GM11168 (cell line): ENCODE measurements around the gene TTC9.

Experiments
- in situ Hi-C: fragments of 300-500 bp; cut with MboI; formaldehyde crosslinking; loops from one replicate; pipeline ENCODE4 v1.12.0; 2022; ENCODE audit warnings: low sequenced_read_pairs; ENCODE audit not compliant: unreplicated experiment

TTC9 gene

DNA sequence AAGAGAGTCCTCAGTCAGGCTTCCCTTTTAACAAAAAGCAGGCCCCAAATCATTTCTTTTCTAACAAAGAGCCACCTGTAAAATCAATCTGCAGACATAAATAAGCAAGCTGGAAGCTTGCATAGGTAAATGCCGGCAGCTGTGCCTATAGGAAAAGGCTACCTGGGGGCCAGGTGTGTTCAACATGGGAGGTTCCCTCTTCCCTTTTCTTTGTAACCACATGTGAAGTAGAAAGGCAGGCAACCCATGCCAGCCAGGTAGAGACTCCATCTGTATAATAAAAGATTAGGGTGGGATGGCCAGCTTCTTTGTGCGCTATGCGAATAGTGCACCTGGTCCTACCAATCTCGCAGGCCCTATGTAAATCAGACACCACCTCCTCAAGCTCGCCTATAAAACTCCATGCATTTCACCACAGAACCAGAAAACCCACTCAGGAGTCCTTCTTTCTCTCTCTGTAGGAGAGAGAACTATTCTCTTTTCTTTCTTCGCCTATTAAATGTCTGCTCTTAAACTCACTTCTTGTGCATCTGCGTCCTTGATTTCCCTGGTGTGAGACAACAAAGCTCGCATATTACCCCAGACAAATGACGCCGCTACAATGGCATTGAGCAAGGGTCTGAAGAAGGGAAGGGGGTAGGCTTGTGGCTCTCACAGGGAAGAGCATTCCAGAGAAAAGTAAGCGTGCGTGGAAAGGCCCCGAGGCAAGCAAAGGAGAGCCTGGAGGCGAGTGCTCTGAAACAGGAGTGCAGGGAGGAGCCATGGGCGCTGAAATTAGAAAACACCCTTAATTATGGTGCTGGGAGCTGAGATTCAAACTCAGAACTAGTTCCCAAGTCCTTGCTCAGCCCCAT, 67.2 kb downstream of the TTC9 start:
- in situ Hi-C loops = no loop called here

DNA sequence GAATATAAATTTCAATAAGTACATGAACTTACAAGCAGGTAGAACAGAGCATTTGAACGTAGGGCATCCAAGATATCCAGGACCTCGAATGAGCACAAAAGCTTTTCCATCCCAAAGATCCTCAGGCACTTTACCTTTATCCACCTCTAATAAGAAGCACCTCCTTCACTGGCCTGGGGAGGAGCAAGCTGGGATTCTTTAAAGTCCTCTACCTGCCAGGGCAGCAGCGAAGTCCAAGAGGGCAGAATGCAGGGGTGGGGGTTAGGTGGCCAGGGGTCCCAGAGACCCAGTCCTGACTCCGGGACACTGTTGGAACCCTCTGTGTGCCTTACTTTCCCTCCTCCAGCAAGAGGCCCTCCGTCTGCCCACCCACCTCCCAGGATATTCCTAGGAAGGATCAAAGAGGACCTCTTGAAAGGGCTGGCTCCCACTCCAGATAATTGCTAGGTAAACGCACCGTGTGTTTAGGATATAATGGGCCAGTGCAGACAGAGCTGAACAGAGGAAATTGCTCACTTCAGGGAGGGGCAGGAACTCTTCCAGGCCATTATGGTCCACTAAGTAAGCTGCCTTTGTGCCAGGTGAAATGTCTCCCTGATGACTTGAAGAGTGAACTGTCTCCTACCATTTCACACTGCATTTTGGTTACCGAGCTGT, 68.1 kb downstream of the TTC9 start:
- in situ Hi-C loops = no loop called here

DNA sequence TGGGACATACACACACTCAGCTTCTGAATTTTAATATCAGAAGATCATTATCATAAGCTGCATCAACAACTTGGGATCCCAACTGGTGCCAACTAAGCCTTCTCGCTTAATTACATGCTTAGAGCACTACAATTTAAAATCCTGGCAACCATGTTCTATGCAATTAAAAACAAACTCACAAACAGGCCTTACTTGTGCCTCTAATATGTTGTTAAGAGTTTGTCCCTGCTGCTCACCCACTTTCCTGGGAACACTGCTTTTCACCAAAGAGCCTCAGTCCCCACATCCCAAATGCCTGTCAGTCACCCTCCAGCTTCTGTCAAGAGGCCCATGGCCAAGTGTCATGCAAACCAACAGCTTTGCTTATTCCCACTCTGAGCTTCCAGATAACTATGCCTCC, 69.7 kb downstream of the TTC9 start:
- in situ Hi-C loops = no loop called here

DNA sequence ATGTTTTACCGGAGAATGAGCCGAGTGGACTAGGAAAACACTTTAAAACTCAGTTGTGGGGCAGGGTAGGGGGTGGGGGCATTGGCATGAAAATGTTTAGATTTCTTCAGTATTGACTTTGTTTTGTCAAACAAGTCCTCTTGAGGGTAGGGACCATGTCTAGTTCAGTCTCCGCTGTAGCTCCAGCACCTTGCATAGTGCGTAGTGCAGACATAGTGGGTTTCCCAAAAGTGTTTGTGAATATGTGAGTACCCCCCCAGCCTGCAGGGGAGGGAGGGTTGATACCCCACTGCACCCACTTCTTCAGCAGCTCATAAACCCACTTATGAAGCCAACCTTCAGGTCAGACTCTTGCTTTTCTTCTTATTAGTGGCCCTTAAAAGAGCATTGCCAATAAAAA, 71.4 kb downstream of the TTC9 start:
- in situ Hi-C loops = no loop called here

DNA sequence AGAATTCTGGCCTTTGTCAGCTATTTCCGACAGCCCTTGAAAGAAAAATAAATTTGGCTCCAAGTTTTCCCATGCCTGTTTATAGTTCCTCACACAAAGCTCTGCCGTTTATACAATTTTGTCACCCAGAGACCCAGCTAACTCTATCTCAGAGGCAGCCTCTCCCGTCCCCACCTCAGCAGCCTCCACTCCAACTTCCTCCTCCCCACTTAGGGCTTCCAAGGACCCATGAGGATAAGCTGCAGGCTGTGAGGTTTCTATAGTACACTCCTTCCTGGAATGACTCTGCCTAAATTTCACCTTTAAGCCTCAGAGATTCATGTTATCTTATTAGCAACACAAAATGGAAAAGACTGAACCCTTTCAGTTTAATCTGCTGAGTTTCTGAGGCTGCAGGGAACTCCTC, 71.8 kb downstream of the TTC9 start:
- in situ Hi-C loops = no loop called here

DNA sequence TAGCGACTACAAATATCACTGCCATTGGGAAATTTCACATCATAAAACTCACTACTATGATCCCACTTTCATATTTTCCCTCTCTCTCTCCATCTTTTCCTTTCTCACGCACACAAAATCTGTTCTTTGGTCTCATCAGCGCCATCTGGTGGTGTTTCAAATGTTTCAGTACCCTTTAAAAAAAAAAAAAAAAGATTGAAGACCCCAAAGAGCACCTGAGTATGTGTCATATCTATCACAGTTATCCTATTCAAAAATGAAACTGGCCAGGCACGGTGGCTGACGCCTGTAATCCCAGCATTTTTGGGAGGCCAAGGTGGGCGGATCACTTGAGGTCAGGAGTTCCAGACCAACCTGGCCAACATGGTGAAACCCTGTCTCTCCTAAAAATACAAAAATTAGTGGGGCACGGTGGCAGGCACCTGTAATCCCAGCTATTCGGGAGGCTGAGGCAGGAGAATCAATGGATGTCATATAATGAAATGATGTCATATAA, 72.4 kb downstream of the TTC9 start:
- in situ Hi-C loops = no loop called here

DNA sequence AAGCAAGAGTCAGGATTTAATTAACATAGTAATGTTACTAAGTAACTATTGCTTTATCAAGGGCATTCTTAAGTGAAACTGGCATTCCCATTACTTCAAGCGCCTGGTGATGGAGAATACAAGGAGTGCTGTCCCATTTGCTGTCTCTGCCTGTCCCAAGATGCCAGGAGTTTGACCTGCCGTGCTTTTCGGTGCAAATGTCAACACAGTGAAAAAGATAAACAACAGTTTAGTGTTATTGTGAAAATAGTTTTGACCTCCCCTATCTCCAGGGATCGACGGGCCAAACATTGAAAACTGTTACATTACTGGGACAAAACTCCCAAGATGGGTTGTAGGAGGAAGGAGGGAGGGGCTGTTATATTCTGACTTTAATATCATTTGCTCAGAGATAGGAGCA, 74.8 kb downstream of the TTC9 start:
- in situ Hi-C loops = loop anchor here (5.0 kb wide), 1 partner anchor 94 kb away; no protein-coding TSS in a partner anchor

DNA sequence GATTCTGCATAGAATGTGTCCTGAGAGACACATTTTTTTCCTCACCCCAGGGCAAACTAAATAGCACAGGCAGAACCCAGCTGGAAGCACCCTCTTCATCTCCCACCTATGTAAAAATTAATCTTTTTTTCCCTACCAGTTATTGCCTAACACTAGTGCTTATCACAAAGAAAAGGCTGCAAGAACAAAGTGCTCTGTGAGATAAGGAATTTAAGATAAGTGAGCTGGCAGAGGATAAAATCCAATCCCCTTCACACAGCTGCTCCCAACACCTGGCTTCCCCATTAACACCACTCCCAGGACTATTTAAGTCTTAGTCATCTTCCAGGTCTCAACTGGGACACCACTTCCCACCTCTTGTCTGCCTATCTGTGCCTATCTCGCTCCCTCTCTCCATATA, 75.2 kb downstream of the TTC9 start:
- in situ Hi-C loops = loop anchor here (5.0 kb wide), 1 partner anchor 95 kb away; no protein-coding TSS in a partner anchor

DNA sequence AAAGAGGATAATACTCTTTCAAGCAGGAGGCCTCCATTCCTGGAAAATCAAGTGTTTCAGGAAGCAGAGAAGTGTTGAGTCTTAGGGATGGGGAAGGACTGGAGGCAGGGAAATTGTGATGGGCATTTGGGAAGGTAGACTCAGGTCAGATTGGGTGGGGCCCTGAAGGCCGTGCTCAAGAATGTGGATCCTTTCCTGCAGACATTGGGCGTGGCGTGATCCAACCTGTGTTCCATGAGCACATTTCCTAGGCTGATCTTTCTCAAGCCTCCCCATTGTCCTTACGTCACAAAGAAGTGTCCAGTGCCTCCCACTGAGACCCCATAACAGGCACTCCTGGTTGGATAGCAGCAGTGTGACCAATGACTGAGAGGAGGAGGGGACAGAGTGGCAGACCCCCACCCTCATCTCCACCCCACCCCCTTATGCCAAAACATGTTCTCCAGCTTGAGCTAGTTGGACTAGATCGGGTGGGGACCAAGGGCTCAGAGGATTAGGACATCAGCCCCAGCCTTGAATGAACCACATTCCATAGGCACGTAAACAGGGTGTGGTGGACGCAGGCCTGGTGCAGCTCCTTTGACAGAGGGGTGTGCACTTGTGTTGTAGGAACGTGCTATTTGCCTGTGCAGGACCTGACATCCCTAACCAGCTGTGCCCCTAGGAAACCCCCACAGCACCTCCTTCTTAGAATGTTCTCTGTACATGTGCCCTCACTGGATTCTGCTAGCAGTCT, 76.8 kb downstream of the TTC9 start:
- in situ Hi-C loops = loop anchor here (5.0 kb wide), 1 partner anchor 96 kb away; no protein-coding TSS in a partner anchor

DNA sequence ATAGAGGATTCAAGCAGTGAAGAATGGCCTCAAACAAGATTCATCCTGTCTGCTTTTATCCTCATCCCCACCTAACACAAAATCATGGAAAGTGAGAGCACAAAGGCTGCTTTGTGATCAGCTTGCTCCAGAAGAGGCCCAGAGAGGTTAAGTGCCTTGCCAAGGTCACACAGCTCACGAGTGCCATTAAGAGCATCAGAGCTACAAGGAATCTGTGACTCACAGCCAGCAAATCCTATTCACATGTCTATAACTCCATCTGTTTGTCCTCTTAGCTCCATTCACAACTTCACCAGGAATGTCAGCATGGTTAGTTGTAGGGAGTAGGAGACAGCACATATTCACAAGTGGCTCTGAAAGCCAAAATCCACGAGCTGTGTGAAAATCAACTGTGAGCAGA, 79.8 kb downstream of the TTC9 start:
- in situ Hi-C loops = no loop called here

DNA sequence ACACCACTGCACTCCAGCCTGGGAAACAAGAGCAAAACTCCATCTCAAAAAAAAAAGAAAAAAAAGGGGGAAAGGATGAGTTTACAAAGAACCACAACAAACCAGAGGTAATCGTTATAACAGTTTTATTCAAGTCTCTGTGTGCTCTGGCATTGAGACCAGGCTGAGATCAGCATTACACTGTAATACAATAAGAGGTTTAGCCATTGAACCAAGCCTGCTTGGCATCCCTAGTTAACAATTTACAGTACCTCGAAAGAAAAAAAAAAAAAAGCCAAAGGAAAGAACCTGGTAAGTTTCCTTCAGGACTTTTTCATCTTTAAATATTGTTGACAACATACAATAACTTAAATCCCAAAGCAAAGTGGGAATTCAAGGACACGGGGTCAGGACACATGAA, 80.7 kb downstream of the TTC9 start:
- in situ Hi-C loops = no loop called here

DNA sequence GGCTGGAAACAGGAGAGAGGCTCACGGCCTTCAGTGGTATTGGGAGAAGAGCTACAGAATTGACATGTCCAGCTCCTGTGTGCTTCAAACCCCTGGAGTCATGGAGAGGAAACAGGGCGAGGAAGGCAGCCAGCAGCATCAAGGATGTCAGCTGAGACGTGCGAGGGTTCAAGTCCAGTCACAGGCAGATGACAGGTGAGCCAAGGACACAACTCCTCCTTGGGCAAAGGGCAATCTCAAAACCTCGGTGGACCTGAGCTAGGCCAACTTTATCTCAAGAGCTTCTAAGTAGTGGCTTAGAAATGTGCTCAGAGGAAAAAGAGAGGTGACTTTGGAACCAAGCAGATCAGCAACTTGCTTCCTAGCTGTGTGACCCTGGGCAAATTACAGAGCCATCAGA, 81.6 kb downstream of the TTC9 start:
- in situ Hi-C loops = no loop called here

DNA sequence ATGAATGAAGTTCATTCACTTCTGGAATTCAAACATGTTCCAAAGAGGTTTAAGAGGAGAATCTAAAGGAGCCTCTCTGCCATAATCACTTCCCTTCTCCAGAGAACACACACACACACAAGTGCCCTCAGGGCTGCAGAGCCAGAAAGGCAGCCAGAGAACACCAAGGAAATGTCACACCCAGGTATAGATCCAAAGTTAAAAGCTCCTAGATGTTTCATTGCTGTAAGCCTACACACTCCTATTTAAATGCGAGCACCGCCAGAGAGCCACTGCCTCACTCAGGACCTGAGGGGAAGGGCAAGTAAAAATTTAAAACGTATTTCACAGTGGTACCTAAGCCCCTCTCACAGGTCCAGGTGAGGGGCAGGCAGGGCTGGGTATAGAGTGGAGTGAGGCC, 82.4 kb downstream of the TTC9 start:
- in situ Hi-C loops = no loop called here

DNA sequence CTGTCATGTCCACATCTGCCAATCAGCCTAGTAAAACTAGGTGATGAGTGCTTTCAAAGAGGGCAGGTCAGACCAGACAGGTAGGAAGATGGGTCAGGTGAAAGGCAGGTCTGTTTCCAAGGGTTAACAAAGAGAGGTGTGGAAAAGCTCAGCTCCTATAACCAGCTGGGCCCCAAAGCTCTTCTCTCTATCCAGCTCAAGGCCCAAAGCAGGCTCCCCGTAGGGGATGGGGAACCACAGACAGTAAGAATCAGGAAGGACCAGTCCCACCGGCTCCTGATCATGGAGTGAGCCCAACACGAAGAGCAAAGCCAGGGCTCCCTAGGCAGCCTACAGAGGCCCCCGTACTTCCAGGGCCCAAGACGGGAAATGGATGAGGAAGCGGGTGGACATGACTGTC, 83.2 kb downstream of the TTC9 start:
- in situ Hi-C loops = no loop called here
